Mesothelial cell of epicardium (in vitro differentiated cells): Measurements from ENCODE around the gene MYBPC2. TPM values are rescaled to one million over a fixed set of nuclear protein-coding genes. Genes with fewer than 3 reads are reported as not detected.
"Not testable (repeated sequence)": the region's sequence is repeated elsewhere in the genome, so short reads cannot be mapped to it uniquely, and the experiment has no call there.

Experiments
- DNase-seq, 2 experiments: peaks; one replicate each; pipeline ENCODE4 v3.0.0; 2021; ENCODE audit warnings: low spot score in 2 of 2; ENCODE audit not compliant: unreplicated experiment in 2 of 2
- H3K27ac Mint-ChIP-seq: 2 replicates; pipeline ENCODE4 v1.8.0; 2021; ENCODE audit warnings: mixed read lengths
- H3K27me3 Mint-ChIP-seq: 2 replicates; pipeline ENCODE4 v1.8.0; 2021; ENCODE audit warnings: low read depth, mixed read lengths
- H3K36me3 Mint-ChIP-seq: 2 replicates; pipeline ENCODE4 v1.8.0; 2021; ENCODE audit warnings: mixed read lengths
- H3K4me1 Mint-ChIP-seq: 2 replicates; pipeline ENCODE4 v1.8.0; 2021; ENCODE audit warnings: mixed read lengths
- H3K4me3 Mint-ChIP-seq: 2 replicates; pipeline ENCODE4 v1.8.0; 2021; ENCODE audit warnings: mild to moderate bottlenecking, moderate library complexity, mixed read lengths
- H3K9me3 Mint-ChIP-seq: 2 replicates; pipeline ENCODE4 v1.8.0; 2021; ENCODE audit warnings: mixed read lengths
- total RNA-seq: library from RNA; stranded (reverse); gene quantifications from 3 replicates; pipeline ENCODE4 v1.2.1, GENCODE V29; 2021
- TF ChIP-seq, protein P1 (sequence below): fragments of 200-600 bp; sonication (generic); IDR thresholded peaks from one replicate; pipeline ENCODE4 v1.5.0; 2021; ENCODE audit warnings: antibody characterized with exemption; ENCODE audit not compliant: unreplicated experiment

MYBPC2 gene
- total RNA-seq, 1 donor from 2014 or later = 1.2 TPM

- H3K4me3 Mint-ChIP-seq = no peak overlapping the region
- H3K4me1 Mint-ChIP-seq = peaks cover 22% of the 10 kb centered on the region
- H3K36me3 Mint-ChIP-seq = peaks cover 20% of the 10 kb centered on the region
- H3K27me3 Mint-ChIP-seq = no peaks in the 10 kb centered on the region
- H3K27ac Mint-ChIP-seq = no peak overlapping the region
- H3K9me3 Mint-ChIP-seq = no peaks in the 10 kb centered on the region
- DNase-seq = no peak
- TF ChIP-seq, protein P1, sequence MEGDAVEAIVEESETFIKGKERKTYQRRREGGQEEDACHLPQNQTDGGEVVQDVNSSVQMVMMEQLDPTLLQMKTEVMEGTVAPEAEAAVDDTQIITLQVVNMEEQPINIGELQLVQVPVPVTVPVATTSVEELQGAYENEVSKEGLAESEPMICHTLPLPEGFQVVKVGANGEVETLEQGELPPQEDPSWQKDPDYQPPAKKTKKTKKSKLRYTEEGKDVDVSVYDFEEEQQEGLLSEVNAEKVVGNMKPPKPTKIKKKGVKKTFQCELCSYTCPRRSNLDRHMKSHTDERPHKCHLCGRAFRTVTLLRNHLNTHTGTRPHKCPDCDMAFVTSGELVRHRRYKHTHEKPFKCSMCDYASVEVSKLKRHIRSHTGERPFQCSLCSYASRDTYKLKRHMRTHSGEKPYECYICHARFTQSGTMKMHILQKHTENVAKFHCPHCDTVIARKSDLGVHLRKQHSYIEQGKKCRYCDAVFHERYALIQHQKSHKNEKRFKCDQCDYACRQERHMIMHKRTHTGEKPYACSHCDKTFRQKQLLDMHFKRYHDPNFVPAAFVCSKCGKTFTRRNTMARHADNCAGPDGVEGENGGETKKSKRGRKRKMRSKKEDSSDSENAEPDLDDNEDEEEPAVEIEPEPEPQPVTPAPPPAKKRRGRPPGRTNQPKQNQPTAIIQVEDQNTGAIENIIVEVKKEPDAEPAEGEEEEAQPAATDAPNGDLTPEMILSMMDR = no peak
Measured at GRCh38 chr19:50387176-50387867, 45.4 kb upstream of the MYBPC2 start.

- Mint-ChIP-seq H3K27me3 (no peaks in the 10 kb centered on the region), H3K27ac (no peak overlapping the region)
Measured at GRCh38 chr19:50387868-50388245, 44.8 kb upstream of the MYBPC2 start.

DNA sequence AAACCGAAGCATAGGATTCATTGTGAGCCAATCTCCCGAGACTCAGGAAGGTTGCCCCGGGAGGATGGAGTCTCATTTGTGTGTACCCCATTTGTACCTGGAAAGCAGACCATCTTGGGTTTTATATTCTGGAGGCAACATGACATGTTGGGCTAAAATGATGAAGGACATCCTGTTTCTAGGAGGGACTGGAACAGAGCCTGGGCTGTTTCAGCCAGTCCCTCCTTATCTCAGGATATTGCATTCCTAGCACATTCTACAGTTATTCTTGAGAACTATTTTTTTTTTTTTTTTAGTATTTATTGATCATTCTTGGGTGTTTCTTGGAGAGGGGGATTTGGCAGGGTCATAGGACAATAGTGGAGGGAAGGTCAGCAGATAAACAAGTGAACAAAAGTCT lies 42.4 kb upstream of the MYBPC2 start:
- not testable (repeated sequence) for H3K27ac Mint-ChIP-seq, H3K9me3 Mint-ChIP-seq, DNase-seq, H3K4me3 Mint-ChIP-seq, H3K27me3 Mint-ChIP-seq, H3K4me1 Mint-ChIP-seq
- peaks cover 33% of the 10 kb centered on the region for H3K36me3 Mint-ChIP-seq

More at GRCh38 chr19:50387868-50388245, 44.8 kb upstream of the MYBPC2 start:
- peaks cover 22% of the 10 kb centered on the region for H3K4me1 Mint-ChIP-seq
- no peak for DNase-seq
- peaks cover 22% of the 10 kb centered on the region for H3K36me3 Mint-ChIP-seq
- TF ChIP-seq, protein P1 = no peak
- H3K9me3 Mint-ChIP-seq = no peaks in the 10 kb centered on the region
- H3K4me3 Mint-ChIP-seq = no peak overlapping the region

DNA sequence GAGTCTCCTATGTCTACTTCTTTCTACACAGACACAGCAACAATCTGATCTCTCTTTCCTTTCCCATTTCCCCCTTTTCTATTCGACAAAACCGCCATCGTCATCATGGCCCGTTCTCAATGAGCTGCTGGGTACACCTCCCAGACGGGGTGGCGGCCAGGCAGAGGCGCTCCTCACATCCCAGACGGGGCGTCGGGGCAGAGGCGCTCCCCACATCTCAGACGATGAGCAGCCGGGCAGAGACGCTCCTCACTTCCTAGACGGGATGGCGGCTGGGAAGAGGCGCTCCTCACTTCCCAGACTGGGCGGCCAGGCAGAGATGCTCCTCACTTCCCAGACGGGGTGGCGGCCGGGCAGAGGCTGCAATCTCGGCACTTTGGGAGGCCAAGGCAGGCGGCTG lies 41.7 kb upstream of the MYBPC2 start:
- H3K27ac Mint-ChIP-seq, H3K27me3 Mint-ChIP-seq, H3K4me1 Mint-ChIP-seq, H3K9me3 Mint-ChIP-seq, H3K4me3 Mint-ChIP-seq, DNase-seq: not testable (repeated sequence)
- H3K36me3 Mint-ChIP-seq = peaks cover 36% of the 10 kb centered on the region

GRCh38 chr19:50392759-50393158 lies 39.9 kb upstream of the MYBPC2 start:
- DNase-seq = no peak
- H3K27ac Mint-ChIP-seq = no peak overlapping the region
- H3K4me1 Mint-ChIP-seq = no peaks in the 10 kb centered on the region
- H3K9me3 Mint-ChIP-seq = no peaks in the 10 kb centered on the region
- TF ChIP-seq, protein P1 = no peak
- no peaks in the 10 kb centered on the region for H3K27me3 Mint-ChIP-seq
- H3K36me3 Mint-ChIP-seq = peaks cover 34% of the 10 kb centered on the region
- H3K4me3 Mint-ChIP-seq = no peak overlapping the region

GRCh38 chr19:50393589-50393988 lies 39.1 kb upstream of the MYBPC2 start:
- no peak overlapping the region for H3K27ac Mint-ChIP-seq

More at GRCh38 chr19:50393589-50393988, 39.1 kb upstream of the MYBPC2 start:
- TF ChIP-seq, protein P1 = no peak
- DNase-seq = no peak
- Mint-ChIP-seq H3K27me3 (no peaks in the 10 kb centered on the region), H3K4me1 (no peaks in the 10 kb centered on the region), H3K4me3 (no peak overlapping the region), H3K9me3 (no peaks in the 10 kb centered on the region), H3K36me3 (peaks cover 36% of the 10 kb centered on the region)
